Measurements from ENCODE around the gene TGFBR1.

TGFBR1 gene

DNA sequence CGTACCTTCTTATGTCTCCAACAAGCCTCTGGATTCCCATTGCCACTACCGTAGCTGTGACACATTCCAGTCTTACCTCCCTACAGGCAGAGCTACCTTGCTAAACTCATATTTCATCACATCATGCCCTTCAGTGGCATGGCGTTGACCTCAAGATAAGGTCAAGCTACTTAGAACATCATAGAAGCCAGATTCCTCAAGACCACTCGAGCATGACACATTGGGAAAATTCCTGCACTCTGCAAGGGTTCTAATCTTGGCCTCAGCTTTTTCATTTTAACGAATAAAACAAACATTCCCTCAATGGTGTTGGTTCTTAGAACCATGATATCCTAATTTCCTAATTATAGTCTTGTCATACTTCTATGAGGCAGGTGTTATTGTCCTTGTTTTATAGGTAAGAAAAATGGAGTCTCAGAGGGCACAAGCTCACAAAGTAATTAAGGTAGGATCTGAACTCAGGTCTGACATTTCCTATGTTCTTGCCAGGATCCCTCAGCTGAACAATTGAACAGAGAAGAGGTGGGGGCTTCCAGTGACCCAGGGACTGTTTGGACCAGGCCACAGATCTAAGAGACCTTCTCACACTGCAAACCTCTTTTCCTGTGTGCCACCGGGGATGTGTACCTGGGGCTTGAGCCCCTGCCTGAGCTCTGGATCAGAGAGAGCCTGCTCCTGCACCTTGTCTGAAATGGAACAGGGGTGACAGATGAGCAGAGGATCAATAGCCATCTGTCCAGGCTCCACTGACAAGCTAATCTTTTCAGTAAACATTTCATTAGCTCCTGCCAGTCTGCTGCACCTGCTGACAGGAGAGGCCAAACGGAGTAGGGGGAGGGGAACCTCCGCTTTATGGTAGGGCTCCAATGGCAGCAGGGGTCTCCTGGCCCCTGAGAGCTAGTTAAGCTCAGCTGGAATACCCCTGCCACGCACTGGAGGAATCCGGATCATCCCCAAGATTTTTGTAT, 67.5 kb downstream of the TGFBR1 start:
- DNase-seq = no peak

DNA sequence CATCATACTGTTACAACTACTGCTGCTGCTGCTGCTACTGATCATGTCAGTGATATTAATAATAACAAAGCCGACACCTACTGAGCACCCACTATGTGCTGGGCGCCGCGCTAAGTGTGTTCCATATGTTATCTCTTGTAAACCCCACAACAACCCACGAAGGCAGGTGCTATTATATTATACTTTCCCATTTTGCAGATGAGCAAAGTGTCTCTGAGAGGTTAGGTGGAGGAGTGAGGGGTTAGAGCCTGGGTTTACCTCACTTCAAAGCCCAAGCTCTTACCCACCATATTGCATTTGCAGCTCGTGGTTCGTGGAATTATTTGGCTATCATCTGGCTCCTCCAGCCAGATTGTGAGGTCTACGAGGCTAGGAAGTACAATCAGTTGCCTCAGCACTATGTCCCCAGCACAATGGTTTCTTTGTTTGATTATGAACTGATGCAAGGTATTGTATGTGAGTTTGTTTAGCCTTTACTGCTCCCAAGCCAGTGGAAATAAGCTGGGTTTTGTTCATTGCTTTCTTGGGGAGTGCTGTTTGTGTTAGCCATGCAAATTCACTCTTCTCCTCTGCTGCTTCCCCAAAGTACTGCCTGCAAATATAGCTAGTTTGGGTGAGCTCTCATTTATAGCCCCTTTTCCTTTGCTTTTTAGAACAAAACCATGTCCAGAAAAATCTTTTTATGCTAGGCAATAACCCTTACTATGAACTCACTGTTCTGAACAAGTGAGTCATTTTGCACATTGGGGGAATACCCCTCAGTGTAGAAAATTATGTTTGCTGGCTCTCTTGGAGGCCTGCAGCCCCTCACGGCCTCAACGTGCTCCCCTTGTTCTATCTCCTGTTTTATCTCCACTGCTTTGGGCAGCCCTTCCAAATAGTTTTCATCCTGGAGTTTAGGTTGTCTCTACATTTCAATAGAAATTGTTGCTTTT, 68.9 kb downstream of the TGFBR1 start:
- no peak for DNase-seq

DNA sequence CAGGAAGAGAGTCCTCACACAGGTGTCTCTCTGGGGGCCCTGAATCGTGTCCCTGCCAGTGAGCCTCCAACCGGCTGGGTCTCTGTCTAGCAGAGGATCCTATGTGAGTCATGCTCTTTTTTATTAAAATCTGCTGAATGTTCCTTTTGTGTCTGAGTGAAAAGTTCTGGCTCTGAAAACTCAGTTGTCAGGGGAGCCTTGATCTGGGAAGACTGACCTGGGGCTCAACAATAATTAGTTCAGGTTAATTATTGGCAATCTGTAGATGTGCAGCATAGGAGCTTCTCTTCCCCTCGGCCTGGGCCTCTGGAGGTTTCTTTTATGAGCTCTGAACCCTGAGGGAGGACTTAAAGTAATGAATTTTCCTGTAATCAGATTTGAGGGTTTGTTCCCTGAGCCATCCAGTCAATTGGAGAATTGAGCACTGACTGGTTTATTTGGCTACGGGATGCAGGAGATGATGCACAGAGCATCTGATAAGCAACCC, 71.7 kb downstream of the TGFBR1 start:
- no peak for DNase-seq

DNA sequence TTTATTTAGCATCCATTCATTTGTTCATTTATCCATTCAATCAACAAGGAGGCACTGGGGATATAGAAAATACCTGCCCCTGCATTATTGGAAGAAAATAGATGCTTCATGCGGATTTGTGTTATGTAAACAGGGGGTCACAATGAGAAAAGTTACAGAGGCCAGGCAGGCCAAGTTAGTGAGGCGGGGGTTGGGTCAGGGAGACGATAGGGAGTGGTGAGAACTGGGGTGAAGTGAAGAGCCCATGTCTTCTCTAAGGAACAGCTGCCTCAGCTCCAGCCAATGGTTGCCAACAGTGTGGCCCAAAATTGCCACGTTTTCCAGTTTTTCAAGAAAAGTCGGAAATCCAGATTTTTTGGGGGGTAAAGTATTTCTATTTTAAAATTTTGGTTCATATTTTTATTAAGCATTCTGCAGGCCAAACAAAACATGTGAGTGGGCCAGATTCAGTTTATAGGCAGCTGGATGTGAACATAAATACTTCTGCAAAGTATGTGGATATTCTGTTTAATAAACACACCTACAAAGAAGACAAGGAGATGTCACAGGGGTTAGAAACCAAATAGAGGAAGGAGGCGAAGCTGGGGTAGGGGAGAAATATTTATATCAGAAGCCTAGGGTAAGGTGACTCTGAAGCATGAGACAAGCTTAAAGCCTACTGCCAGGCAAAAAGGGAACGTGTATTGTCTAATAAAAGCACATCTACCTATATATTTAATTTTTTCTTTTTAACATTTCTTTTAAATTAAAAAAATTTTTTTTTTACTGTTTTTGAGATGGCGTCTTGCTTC, 72.9 kb downstream of the TGFBR1 start:
- DNase-seq = no peak

DNA sequence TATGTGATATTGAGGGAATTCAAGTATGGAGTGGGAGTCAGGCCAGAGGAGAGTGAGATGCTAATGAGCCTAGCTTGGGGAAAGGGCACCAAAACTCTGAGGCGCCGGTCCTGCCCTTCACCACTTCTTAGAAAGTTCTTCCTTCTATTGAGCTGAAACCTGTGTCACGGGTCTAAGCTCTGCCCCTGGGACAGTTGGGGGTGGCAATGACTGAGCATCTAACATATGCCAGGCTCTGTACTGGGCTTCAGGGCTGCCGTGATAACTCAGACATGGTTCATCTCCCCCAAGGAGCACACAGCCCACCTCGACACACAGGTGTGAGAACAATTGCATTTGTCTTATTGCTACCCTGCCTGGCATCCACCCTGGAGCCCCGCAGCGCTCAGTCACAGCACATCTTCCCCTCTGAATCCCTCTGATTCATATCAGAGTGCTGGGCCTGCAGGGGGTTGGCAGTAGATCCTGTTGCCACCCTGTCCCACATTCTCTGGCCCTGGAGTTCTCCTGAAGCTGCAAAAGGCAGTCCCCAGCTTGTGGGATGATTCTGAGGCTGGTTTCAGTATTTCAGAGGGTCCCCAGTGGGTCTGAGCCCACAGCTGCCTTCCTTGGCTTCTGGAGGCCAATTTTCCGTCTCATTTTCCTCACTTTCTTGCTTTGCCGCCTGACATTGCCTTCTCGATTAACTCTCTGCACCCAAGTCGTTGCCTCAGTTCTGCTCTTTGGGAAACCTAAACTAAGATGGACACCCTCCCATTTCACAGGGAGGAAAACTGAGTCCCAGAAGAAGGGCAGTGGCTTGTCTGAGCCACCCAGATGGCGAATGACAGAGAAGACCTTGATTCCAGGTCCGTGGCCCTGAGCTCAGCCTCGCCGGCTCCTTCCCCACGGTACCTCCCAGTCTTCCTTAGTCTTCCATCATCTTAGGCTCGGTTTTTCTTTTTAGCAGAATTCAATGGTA, 74.3 kb downstream of the TGFBR1 start:
- DNase-seq = no peak

DNA sequence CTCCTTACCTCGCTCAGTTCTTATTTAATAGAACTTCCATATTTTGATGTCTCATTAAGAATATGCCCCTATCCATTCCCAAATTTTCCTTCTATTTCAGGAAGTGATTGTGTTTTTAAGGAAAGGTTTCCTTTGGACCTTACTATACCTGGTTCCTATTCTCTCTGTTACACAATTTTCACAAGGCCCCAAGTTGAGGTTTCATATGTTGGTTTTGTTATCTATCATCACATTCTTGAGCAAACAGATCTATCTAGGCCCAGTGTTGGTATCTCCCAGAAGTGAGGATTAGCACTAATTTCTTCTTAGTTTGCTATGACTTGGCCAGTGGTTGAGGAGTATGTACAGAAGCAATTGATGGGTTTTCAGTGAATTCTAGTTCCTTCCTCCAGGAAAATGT, 75.3 kb downstream of the TGFBR1 start:
- no peak for DNase-seq

DNA sequence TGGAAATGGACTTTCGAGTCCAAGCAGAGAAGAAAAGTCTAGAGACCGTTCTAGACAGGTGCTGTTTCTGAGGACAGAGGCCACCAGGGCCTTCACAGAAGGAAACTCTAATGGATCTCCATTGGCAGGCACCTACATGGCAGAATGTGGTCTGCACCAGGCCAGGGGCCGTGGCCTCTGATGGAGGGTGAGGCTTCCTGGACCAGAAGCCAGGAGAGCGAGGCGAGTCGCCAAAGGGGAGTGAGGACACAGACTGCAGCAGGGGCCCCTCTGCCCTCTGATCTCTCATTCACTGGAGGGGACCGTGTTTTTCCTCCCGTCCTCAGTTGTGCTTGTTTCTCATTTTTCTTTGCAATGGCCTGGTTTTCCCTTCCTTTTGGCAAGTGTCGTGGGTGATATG, 75.7 kb downstream of the TGFBR1 start:
- DNase-seq = no peak

DNA sequence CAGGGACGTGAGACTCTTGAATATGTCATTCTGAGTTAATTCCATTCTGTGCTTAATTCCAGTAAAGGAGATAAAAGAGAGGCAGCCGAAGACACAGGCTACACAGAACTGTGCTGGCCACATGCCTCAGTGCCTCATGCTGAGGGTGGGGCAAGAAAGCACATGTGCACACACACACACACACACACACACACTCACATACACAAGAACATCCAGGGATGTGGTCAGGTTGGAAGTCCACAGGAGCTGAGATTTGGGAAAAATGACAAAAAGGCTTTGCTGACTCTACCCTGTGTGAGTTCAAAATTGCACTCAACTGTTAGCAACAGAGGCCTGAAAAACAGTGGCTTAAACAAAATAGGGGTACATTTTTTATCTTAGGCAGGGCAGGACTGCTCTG, 76.3 kb downstream of the TGFBR1 start:
- no peak for DNase-seq

DNA sequence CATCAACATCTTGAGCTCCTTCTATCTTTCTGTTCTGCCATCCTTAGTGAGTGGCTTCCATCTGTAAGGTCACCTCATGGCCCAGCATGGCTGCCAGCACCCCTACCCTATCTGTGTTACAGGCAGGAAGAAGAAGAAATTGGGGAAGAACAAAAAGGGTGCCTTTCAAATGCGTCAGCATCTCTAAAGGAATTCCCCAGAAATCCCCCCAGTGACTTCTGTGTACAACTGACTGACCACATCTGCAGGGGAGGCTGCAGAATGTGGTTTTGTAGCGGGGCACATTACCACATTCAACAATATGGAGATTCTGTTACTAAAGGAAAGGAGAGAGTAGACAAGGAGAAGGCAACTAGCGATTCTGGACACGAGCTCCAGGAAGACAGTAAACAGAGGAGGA, 76.7 kb downstream of the TGFBR1 start:
- DNase-seq = no peak

DNA sequence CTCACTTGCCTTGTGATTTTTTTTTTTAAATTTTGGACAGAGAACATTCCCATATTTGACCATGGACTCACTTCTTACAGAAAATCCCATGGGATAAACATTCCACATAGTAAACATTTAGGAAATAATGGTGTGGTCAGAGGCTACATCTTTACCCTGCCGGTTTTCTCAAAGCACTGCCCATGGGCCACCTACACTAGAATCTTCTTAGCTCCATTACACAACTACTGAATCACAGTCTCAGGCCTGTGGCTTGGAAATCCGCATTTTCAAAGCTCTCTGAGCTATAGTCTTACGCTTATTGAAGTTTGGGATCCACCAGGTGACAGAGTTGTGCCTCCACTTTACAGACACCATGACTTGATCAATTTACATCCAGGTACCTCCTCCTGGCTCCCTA, 77.4 kb downstream of the TGFBR1 start:
- DNase-seq = no peak

DNA sequence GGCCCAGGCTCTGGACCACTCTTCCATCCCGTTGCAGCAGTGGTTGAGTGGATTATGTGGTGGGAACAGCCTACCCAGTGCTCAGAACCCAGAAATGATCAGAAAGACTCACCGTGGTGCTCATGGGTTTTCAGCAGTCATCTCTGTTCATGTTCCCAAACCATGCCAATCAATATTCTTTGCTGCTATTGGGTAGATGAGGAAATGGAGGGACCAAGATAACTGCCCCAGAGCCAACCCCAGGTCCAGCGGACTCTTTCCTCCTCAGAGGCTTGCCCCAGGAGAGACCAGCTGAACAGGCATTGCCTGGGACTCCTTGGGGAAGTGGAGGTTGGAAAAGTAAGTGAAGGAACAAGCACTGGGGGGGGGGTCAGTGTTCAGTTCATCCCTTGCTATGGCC, 78.7 kb downstream of the TGFBR1 start:
- no peak for DNase-seq

DNA sequence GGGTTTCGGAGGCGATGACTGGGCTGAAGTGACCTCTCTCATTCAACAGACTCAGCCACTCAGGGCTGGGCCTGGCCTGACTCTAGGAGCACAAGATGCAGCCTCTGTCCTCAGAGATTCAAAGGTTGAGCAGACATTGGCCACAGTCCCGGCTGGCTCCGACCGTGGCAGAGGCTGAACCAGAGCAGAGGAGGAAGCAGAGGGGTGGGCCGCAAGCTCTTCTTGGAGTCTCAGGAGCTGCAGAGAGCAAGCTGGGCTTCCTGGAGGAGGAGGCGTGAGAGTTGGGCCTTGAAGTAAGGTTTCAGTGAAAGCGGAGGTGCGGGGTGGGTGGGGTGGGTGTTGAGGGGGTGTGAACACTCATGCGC, 79.2 kb downstream of the TGFBR1 start:
- no peak for DNase-seq

DNA sequence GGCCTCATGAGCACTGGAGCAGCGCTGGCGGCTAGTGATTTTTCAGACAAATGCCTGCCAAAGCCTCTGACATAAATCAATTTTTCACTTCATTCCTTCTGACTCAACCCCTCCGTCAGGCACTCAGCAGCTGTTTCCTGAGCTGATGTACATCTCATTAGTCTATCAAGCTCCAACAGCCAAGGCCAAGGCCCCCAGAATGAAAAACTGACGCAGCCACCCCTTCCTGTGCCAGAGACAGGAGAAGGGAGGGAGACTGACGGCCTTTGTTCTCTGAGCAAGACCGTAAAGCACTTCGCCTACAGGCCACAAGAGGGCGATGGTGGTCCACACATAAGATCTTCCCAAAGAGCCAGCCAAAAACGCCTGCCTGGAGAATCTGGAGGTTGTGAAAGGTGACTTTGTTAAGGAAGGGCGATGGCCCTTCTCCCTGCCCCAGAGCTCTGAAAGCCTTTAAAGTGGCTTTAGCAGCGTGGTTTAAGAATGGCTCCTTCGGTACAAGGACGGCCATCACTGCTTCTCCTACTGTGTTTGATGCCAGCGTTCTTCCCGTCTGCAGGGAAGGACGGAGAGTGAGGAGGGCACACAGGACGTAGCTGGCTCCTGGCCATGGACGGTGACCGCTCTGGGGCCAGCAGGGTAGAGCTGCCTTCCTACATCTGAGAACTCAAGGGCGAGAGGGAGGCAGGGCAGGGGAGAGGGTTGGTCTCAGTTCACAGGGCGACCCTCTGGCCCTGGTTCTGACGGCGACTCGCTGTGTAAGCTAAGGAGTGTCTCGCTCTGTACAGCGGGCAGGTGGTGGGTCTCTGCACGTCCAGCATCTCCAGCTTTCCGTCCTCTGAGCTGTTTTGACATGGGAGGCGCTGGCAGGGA, 79.8 kb downstream of the TGFBR1 start:
- no peak for DNase-seq

DNA sequence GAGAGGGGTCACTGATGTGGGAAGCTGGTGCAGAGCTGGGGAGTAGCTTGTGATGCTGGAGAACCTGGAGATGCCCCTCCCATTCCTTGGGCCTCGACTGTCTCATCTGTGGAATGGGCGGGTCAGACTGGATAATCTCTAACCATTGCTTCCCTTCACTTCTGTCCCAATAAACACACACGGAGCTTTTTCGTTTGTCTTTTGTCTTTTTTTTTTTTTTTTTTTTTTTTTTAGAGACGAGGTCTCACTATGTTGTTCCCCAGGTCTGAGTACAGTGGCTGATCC, 80.4 kb downstream of the TGFBR1 start:
- no peak for DNase-seq

DNA sequence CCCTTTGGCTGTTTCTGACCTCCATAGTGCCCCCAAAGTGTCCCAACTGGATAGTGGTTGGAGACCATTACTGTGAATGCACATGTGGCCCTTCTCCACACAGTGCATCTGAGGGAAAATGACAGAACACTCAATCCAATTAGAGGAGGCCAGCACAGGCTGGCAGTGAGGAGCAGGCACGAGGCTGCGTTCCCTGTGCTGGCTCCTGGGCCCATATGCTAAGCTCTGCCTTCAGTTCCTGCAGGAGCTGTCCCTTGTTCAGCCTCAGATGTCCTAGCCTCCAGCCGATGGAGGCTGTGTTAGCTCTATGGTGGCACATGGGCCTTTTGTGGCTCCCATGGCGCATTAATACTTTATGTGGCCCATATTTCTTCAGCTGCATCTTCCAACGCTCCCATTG, 81.0 kb downstream of the TGFBR1 start:
- DNase-seq = no peak

DNA sequence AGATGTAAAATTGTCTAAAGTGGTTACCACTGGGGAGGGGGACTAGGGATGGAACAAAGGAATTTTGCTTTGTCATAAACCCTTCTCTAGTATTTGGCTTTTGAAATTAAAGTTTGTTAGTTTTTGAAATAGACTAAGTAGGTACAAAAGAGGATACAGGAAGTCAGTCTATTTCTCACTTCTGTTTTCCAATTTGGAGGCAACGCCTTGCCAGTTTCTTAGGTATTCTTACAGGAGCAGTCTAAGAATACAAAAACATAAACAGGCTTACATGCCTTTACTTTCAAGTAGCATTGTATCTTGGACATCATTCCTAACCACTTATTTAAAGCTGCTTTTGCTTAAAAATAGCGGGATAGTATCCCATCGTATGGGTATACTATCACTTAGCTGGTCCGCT, 82.4 kb downstream of the TGFBR1 start:
- DNase-seq = no peak

DNA sequence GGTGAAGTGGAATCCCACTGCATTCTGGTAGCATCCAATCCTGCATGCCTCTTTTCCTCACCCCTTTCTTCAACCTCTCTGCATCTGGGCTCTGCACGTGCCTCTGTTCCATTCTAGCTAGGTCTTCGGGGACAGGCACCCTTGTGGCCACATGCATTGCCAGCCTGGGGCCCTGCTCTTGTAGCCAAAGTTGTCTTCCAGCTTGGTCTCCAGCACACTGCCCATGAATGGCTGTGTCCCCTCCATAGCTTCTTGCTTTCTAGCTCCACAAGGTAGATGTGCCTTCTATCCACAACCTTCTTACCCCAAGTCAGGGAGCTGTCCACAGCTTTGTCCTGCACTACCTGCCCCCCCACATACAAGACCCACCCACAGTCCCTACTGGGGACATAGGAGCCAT, 84.3 kb downstream of the TGFBR1 start:
- no peak for DNase-seq

DNA sequence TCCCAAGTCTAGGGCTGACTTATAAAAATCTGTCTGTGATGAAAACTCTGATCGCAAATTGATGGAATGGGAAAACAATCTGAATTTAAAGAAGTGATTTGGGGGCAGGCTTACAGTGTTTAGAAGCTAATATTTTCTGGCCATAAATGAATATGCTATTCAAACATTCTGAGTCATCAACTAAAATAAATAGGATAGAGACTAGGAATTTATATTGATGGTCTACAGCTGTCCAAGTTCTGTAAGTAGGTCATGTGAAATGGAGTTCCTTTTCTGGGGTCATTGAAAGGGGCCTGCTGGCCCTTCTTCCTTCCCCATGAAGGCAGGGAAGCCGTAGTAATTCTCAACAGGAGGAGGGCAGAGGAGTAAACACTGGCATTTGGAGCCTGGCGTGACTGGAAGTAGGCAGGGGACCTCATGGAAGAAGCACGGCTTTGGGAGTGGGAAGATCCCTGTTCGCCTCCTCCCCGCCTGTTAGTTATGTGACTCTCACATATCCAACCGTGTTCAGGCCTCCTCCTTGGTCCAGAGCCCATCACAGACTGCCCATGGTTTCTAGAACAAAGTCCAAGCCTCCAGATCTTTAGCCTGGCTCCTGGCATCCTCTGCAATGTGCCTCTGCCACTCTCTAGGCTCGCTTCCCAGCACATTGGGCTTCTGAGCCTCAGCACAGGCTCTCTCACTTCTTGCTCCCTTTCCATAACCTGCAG, 85.1 kb downstream of the TGFBR1 start:
- DNase-seq = no peak

DNA sequence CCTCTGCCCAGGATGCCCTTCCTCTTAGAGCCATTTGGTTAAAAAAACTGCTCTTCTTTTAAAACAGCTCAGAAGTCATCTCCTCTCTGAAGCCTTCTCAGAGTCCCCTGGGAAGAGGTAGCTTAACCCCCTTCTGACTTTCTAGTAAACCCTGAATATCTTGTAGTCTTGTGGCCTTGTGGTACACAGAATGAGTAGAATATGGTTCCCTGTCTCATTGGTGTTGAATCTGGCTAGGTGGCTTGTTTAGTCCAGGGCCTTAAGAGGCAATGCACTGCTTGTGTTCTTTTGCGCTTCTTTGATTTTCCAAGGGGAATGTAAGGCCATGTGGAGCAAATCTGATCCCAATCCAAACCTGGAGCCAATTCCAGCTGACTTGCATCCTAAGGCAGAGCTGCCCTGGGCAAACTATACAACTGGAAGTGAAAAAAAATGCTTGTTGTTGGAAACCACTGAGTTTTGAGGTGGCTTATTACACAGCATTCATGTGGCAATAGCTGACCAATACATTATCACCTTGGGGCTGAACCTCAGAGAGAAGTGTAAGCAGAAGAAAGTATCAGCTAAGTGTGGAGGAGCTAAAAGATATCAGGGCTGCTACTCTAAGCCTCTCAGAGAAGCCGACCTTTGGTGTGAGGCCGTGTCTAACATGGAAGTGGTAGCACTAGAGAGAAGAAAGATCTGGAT, 85.8 kb downstream of the TGFBR1 start:
- DNase-seq = no peak

Measured in cortex of kidney (tissue), 1 donor.